ENCODE data around the gene ALG1. TPM values are rescaled to one million over a fixed set of nuclear protein-coding genes. Genes with fewer than 3 reads are reported as not detected.
"Not testable (repeated sequence)": the region's sequence is repeated elsewhere in the genome, so short reads cannot be mapped to it uniquely, and the experiment has no call there.

ALG1 gene
- total RNA-seq, 1 experiment from 2014 or later: 39.2 TPM

GRCh38 chr16:5089911-5090555 is 18.4 kb downstream of the ALG1 start:
- DNase-seq (ENCODE audit: low read depth); in situ Hi-C loops (cut with HindIII; ENCODE audit: low pct_unique_long_range_greater_than_20kb, low sequenced_read_pairs): not testable (repeated sequence)

- in situ Hi-C loops (cut with HindIII; ENCODE audit: low pct_unique_long_range_greater_than_20kb, low sequenced_read_pairs); DNase-seq (ENCODE audit: low read depth): not testable (repeated sequence)
Observed at GRCh38 chr16:5090592-5090991, 18.9 kb downstream of the ALG1 start.

GRCh38 chr16:5093081-5093480 is 21.4 kb downstream of the ALG1 start:
- in situ Hi-C loops (cut with HindIII; ENCODE audit: low pct_unique_long_range_greater_than_20kb, low sequenced_read_pairs); DNase-seq (ENCODE audit: low read depth): not testable (repeated sequence)

GRCh38 chr16:5093746-5094145 is 22.1 kb downstream of the ALG1 start:
- DNase-seq (ENCODE audit: low read depth); in situ Hi-C loops (cut with HindIII; ENCODE audit: low pct_unique_long_range_greater_than_20kb, low sequenced_read_pairs): not testable (repeated sequence)

GRCh38 chr16:5095145-5095830 is 23.6 kb downstream of the ALG1 start:
- in situ Hi-C loops (cut with HindIII; ENCODE audit: low pct_unique_long_range_greater_than_20kb, low sequenced_read_pairs); DNase-seq (ENCODE audit: low read depth): not testable (repeated sequence)

- in situ Hi-C loops (cut with HindIII; ENCODE audit: low pct_unique_long_range_greater_than_20kb, low sequenced_read_pairs); DNase-seq (ENCODE audit: low read depth): not testable (repeated sequence)
Observed at GRCh38 chr16:5096437-5097060, 24.9 kb downstream of the ALG1 start.

- DNase-seq (ENCODE audit: low read depth): peak; percentile 35
- in situ Hi-C loops (cut with HindIII; ENCODE audit: low pct_unique_long_range_greater_than_20kb, low sequenced_read_pairs): not testable (repeated sequence)
Observed at GRCh38 chr16:5097061-5097469, 25.4 kb downstream of the ALG1 start.

GRCh38 chr16:5097470-5098220 is 26.0 kb downstream of the ALG1 start, which contains the start of gene EEF2KMT:
TSS of gene EEF2KMT (minus strand) at chr16:5097795. CDS start at chr16:5097739, 56 bp downstream.
- DNase-seq (ENCODE audit: low read depth): peak; percentile 100
- in situ Hi-C loops (cut with HindIII; ENCODE audit: low pct_unique_long_range_greater_than_20kb, low sequenced_read_pairs): not testable (repeated sequence)

GRCh38 chr16:5098221-5099159 is 26.8 kb downstream of the ALG1 start:
- DNase-seq (ENCODE audit: low read depth): peak; percentile 72
- in situ Hi-C loops (cut with HindIII; ENCODE audit: low pct_unique_long_range_greater_than_20kb, low sequenced_read_pairs): not testable (repeated sequence)

- in situ Hi-C loops (cut with HindIII; ENCODE audit: low pct_unique_long_range_greater_than_20kb, low sequenced_read_pairs); DNase-seq (ENCODE audit: low read depth): not testable (repeated sequence)
Observed at GRCh38 chr16:5099174-5099573, 27.5 kb downstream of the ALG1 start.

- in situ Hi-C loops (cut with HindIII; ENCODE audit: low pct_unique_long_range_greater_than_20kb, low sequenced_read_pairs); DNase-seq (ENCODE audit: low read depth): not testable (repeated sequence)
Observed at GRCh38 chr16:5103296-5104032, 31.8 kb downstream of the ALG1 start.

GRCh38 chr16:5105039-5105438 is 33.4 kb downstream of the ALG1 start:
- in situ Hi-C loops (cut with HindIII; ENCODE audit: low pct_unique_long_range_greater_than_20kb, low sequenced_read_pairs); DNase-seq (ENCODE audit: low read depth): not testable (repeated sequence)

- no peak for DNase-seq (ENCODE audit: low read depth)
- in situ Hi-C loops (cut with HindIII; ENCODE audit: low pct_unique_long_range_greater_than_20kb, low sequenced_read_pairs): no loop called here
Observed at GRCh38 chr16:5108505-5109158, 37.0 kb downstream of the ALG1 start.

- DNase-seq (ENCODE audit: low read depth); in situ Hi-C loops (cut with HindIII; ENCODE audit: low pct_unique_long_range_greater_than_20kb, low sequenced_read_pairs): not testable (repeated sequence)
Observed at GRCh38 chr16:5110933-5111332, 39.3 kb downstream of the ALG1 start.

GRCh38 chr16:5116780-5117295 is 45.2 kb downstream of the ALG1 start:
- in situ Hi-C loops (cut with HindIII; ENCODE audit: low pct_unique_long_range_greater_than_20kb, low sequenced_read_pairs); DNase-seq (ENCODE audit: low read depth): not testable (repeated sequence)
